ENCODE data around the gene KRTAP26-1. TPM values are rescaled to one million over a fixed set of nuclear protein-coding genes. Genes with fewer than 3 reads are reported as not detected.

KRTAP26-1 gene
- total and polyA plus RNA-seq, 2 experiments from 2014 or later = not detected

GRCh38 chr21:30315701-30316100 lies 4.4 kb downstream of the KRTAP26-1 start:
- Histone ChIP-seq H3F3A (replicated peaks; ENCODE audit: low read depth) (no peaks in the 10 kb centered on the region), H3K36me3 (ENCODE audit: insufficient read depth) (no peaks in the 10 kb centered on the region), H2AFZ (no peak overlapping the region), H3K27ac (ENCODE audit: low read depth) (no peak overlapping the region), H3K9me2 (ENCODE audit: insufficient read depth) (no peaks in the 10 kb centered on the region; the same call in 1 of the 2 replicates), H3K4me3 (no peak overlapping the region), H3K4me1 (ENCODE audit: insufficient read depth) (no peaks in the 10 kb centered on the region), H3K4me2 (no peak overlapping the region), H3K27me3 (ENCODE audit: insufficient read depth) (no peaks in the 10 kb centered on the region), H4K20me1 (replicated peaks; ENCODE audit: insufficient read depth) (no peaks in the 10 kb centered on the region), H3K79me2 (replicated peaks; ENCODE audit: insufficient read depth) (no peaks in the 10 kb centered on the region)
- H3K27ac Mint-ChIP-seq = no peak overlapping the region
- peaks cover 4% of the 10 kb centered on the region for H3K27me3 Mint-ChIP-seq (ENCODE audit: insufficient read depth, low read depth, poor library complexity)
- no peaks in the 10 kb centered on the region for H3K4me1 Mint-ChIP-seq
- no peaks in the 10 kb centered on the region for H3K36me3 Mint-ChIP-seq (ENCODE audit: low read depth)
- no peaks in the 10 kb centered on the region for H3K9me3 Mint-ChIP-seq
- ATAC-seq (no peak), DNase-seq (ENCODE audit: low spot score) (no peak)
- H3K4me3 Mint-ChIP-seq = no peak overlapping the region
- TF ChIP-seq ZNF114 (CRISPR knock-in tag; IDR thresholded peaks at IDR 0.05) (no peak), NANOG (IDR thresholded peaks at IDR 0.05; ENCODE audit: borderline replicate concordance) (no peak), CREB1 (CRISPR knock-in tag; IDR thresholded peaks at IDR 0.05; ENCODE audit: low read depth) (no peak), ZNF462 (CRISPR knock-in tag; IDR thresholded peaks at IDR 0.05) (no peak), CTCF (conservative IDR thresholded peaks at IDR 0.05; ENCODE audit: low read depth in 2 of 2) (no peak), JUNB (IDR thresholded peaks at IDR 0.05; ENCODE audit: unreplicated experiment) (no peak), ZNF331 (CRISPR knock-in tag; IDR thresholded peaks at IDR 0.05; ENCODE audit: low read depth) (no peak), EZH2 (IDR thresholded peaks at IDR 0.05; ENCODE audit: low read depth, unreplicated experiment) (no peak), ETS1 (IDR thresholded peaks at IDR 0.05) (no peak), POLR2AphosphoS5 (IDR thresholded peaks at IDR 0.05; ENCODE audit: low read depth) (no peak), EZH2phosphoT487 (IDR thresholded peaks at IDR 0.05; ENCODE audit: unreplicated experiment) (no peak), STAT1 (IDR thresholded peaks at IDR 0.05; ENCODE audit: unreplicated experiment) (no peak), REST (IDR thresholded peaks at IDR 0.05; ENCODE audit: unreplicated experiment) (no peak)
